Smooth muscle cell (in vitro differentiated cells): ENCODE results near the gene PJA1. TPM values are rescaled to one million over a fixed set of nuclear protein-coding genes. Genes with fewer than 3 reads are reported as not detected.

ENCODE experiments used
- DNase-seq: peaks from one replicate; lab custom pipeline; 2025; ENCODE audit not compliant: unreplicated experiment; lab: John Stamatoyannopoulos, UW
- H2AFZ ChIP-seq: fragments of 200-600 bp; sonication (generic); 2 replicates; pipeline ENCODE4 v1.6.0; 2016; ENCODE audit warnings: antibody characterized with exemption, low read depth, mild to moderate bottlenecking
- H3F3A ChIP-seq: fragments of 200-600 bp; sonication (generic); 2 replicates; pipeline ENCODE4 v1.6.0; 2017; ENCODE audit warnings: antibody characterized with exemption, low read depth
- H3K27ac ChIP-seq: fragments of 200-600 bp; sonication (generic); 2 replicates; pipeline ENCODE4 v1.5.1; 2016; ENCODE audit warnings: low read depth, mild to moderate bottlenecking
- H3K27me3 ChIP-seq: fragments of 200-600 bp; sonication (generic); 2 replicates; pipeline ENCODE4 v1.6.1; 2016; ENCODE audit warnings: low read depth, mild to moderate bottlenecking
- H3K36me3 ChIP-seq: fragments of 200-600 bp; sonication (generic); 2 replicates; pipeline ENCODE4 v1.5.1; 2016; ENCODE audit warnings: low read depth
- H3K4me1 ChIP-seq: fragments of 200-600 bp; sonication (generic); 2 replicates; pipeline ENCODE4 v1.5.1; 2016; ENCODE audit warnings: low read depth
- H3K4me2 ChIP-seq: fragments of 200-600 bp; sonication (generic); 2 replicates; pipeline ENCODE4 v1.6.0; 2016; ENCODE audit warnings: mild to moderate bottlenecking
- H3K4me3 ChIP-seq: fragments of 200-600 bp; sonication (generic); 2 replicates; pipeline ENCODE4 v1.5.1; 2016; ENCODE audit warnings: mild to moderate bottlenecking
- H3K79me2 ChIP-seq: fragments of 200-600 bp; sonication (generic); 2 replicates; pipeline ENCODE4 v1.6.0; 2016; ENCODE audit warnings: low read depth, mild to moderate bottlenecking
- H3K9ac ChIP-seq: fragments of 200-600 bp; sonication (generic); 2 replicates; pipeline ENCODE4 v1.6.0; 2016; ENCODE audit warnings: low read depth
- H3K9me3 ChIP-seq: fragments of 200-600 bp; sonication (generic); replicated peaks from 2 replicates; pipeline ENCODE4 v1.5.1; 2016; ENCODE audit warnings: low read depth
- H4K20me1 ChIP-seq: fragments of 200-600 bp; sonication (generic); 2 replicates; pipeline ENCODE4 v1.6.0; 2016; ENCODE audit warnings: low read depth
- WGBS: methylation state at CpG from one replicate; pipeline ENCODE4 v1.1.7; 2016; ENCODE audit warnings: low lambda C conversion rate; 5-methylcytosine and 5-hydroxymethylcytosine counted together
- polyA plus RNA-seq: library from polyadenylated mRNA; unstranded; fragments of >200 nt; fragmentation: Nextera tagmentation; extraction: Ambion mirVana; gene quantifications from 2 replicates; pipeline ENCODE4 v1.2.1, GENCODE V29; 2016
- total RNA-seq: library from RNA; depleted of rRNA; stranded (reverse); fragments of >200 nt; gene quantifications from 2 replicates; pipeline ENCODE4 v1.2.3, GENCODE V29; 2014
- TF ChIP-seq, protein P1 (sequence below): fragments of 200-600 bp; sonication (generic); IDR thresholded peaks from 2 replicates; pipeline ENCODE4 v1.5.1; 2017; ENCODE audit warnings: borderline replicate concordance, mild to moderate bottlenecking, antibody characterized with exemption; ENCODE audit not compliant: insufficient read depth, poor library complexity, severe bottlenecking

Gene PJA1
- total and polyA plus RNA-seq, 2 experiments from 2014 or later, result 30.6 to 53.4 TPM

GRCh38 chrX:69137371-69138117, 27.7 kb downstream of the PJA1 start:
- TF ChIP-seq, protein P1, sequence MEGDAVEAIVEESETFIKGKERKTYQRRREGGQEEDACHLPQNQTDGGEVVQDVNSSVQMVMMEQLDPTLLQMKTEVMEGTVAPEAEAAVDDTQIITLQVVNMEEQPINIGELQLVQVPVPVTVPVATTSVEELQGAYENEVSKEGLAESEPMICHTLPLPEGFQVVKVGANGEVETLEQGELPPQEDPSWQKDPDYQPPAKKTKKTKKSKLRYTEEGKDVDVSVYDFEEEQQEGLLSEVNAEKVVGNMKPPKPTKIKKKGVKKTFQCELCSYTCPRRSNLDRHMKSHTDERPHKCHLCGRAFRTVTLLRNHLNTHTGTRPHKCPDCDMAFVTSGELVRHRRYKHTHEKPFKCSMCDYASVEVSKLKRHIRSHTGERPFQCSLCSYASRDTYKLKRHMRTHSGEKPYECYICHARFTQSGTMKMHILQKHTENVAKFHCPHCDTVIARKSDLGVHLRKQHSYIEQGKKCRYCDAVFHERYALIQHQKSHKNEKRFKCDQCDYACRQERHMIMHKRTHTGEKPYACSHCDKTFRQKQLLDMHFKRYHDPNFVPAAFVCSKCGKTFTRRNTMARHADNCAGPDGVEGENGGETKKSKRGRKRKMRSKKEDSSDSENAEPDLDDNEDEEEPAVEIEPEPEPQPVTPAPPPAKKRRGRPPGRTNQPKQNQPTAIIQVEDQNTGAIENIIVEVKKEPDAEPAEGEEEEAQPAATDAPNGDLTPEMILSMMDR, result no peak
- Histone ChIP-seq H3K9ac (peak overlapping the region; percentile 62), H3K27me3 (no peaks in the 10 kb centered on the region), H3K79me2 (no peaks in the 10 kb centered on the region), H3F3A (no peaks in the 10 kb centered on the region), H4K20me1 (no peaks in the 10 kb centered on the region), H3K36me3 (no peaks in the 10 kb centered on the region), H3K4me1 (peaks cover 26% of the 10 kb centered on the region), H2AFZ (no peak overlapping the region), H3K4me2 (peak overlapping the region; percentile 76), H3K4me3 (peak overlapping the region; percentile 16), H3K27ac (peak overlapping the region; percentile 89), H3K9me3 (no peaks in the 10 kb centered on the region)
- peak; percentile 11 for DNase-seq
- WGBS, result 30% methylated on average over 10 of the region's 11 CpGs

- peak; percentile 25 for DNase-seq
- Histone ChIP-seq H3K36me3 (no peaks in the 10 kb centered on the region), H3K79me2 (no peaks in the 10 kb centered on the region), H2AFZ (no peak overlapping the region), H3F3A (no peaks in the 10 kb centered on the region), H3K4me1 (peaks cover 26% of the 10 kb centered on the region), H3K4me3 (peak overlapping the region; percentile 16), H4K20me1 (no peaks in the 10 kb centered on the region), H3K4me2 (peak overlapping the region; percentile 76), H3K27ac (peak overlapping the region; percentile 89), H3K27me3 (no peaks in the 10 kb centered on the region), H3K9me3 (no peaks in the 10 kb centered on the region), H3K9ac (peak overlapping the region; percentile 62)
- TF ChIP-seq, protein P1, result no peak
- 43% methylated on average over 26 of the region's 42 CpGs for WGBS
Observed at GRCh38 chrX:69136546-69137331, 28.5 kb downstream of the PJA1 start.

GRCh38 chrX:69133921-69134542, 31.2 kb downstream of the PJA1 start:
- peaks cover 26% of the 10 kb centered on the region for H3K4me1 ChIP-seq
- H3K4me2 ChIP-seq, result no peak overlapping the region
- DNase-seq, result no peak
- H3K27me3 ChIP-seq, result no peaks in the 10 kb centered on the region
- H3K27ac ChIP-seq, result no peak overlapping the region
- H3K79me2 ChIP-seq, result no peaks in the 10 kb centered on the region
- no peaks in the 10 kb centered on the region for H3F3A ChIP-seq
- H4K20me1 ChIP-seq, result no peaks in the 10 kb centered on the region
- no peak overlapping the region for H2AFZ ChIP-seq
- 32% methylated on average over 6 of the region's 6 CpGs for WGBS
- TF ChIP-seq, protein P1, result peak; percentile 41
- no peak overlapping the region for H3K4me3 ChIP-seq
- H3K9ac ChIP-seq, result no peak overlapping the region
- no peaks in the 10 kb centered on the region for H3K36me3 ChIP-seq
- H3K9me3 ChIP-seq, result no peaks in the 10 kb centered on the region
